Endodermal cell (in vitro differentiated cells): ENCODE data around the gene NEMP1. TPM values are rescaled to one million over a fixed set of nuclear protein-coding genes. Genes with fewer than 3 reads are reported as not detected.

ENCODE experiments used
- DNase-seq: peaks from one replicate; pipeline ENCODE4 v3.0.0-alpha.2; 2017
- H3K27ac ChIP-seq: 2 replicates; pipeline ENCODE4 v1.5.1; 2013; ENCODE audit warnings: mild to moderate bottlenecking, low read depth, low read length, moderate library complexity
- H3K27me3 ChIP-seq: 2 replicates; pipeline ENCODE4 v1.6.1; 2013; ENCODE audit warnings: mild to moderate bottlenecking, low read length, moderate library complexity; ENCODE audit not compliant: insufficient read depth, control insufficient read depth, poor library complexity, severe bottlenecking
- H3K36me3 ChIP-seq: 2 replicates; pipeline ENCODE4 v1.7.0; 2013; ENCODE audit warnings: mild to moderate bottlenecking, low read length, moderate library complexity; ENCODE audit not compliant: control insufficient read depth, insufficient read depth
- H3K4me1 ChIP-seq: one replicate; pipeline ENCODE4 v1.7.0; 2013; ENCODE audit warnings: low read length; ENCODE audit not compliant: control insufficient read depth, insufficient read depth
- H3K4me3 ChIP-seq: 2 replicates; pipeline ENCODE4 v1.5.1; 2013; ENCODE audit warnings: mild to moderate bottlenecking, low read length, moderate library complexity
- H3K9ac ChIP-seq: 2 replicates; pipeline ENCODE4 v1.6.1; 2013; ENCODE audit warnings: mild to moderate bottlenecking, low read length, moderate library complexity; ENCODE audit not compliant: poor library complexity, severe bottlenecking; ENCODE audit errors: extremely low read depth
- H3K9me3 ChIP-seq: 2 replicates; pipeline ENCODE4 v1.6.1; 2013; ENCODE audit warnings: mild to moderate bottlenecking, low read length, moderate library complexity; ENCODE audit not compliant: control insufficient read depth
- H3K27ac Mint-ChIP-seq: 2 replicates; pipeline ENCODE4 v1.8.0; 2020; ENCODE audit warnings: mixed read lengths
- H3K27me3 Mint-ChIP-seq: 2 replicates; pipeline ENCODE4 v1.8.0; 2021; ENCODE audit warnings: mild to moderate bottlenecking, mixed read lengths; ENCODE audit not compliant: insufficient read depth
- H3K36me3 Mint-ChIP-seq: 2 replicates; pipeline ENCODE4 v1.8.0; 2020; ENCODE audit warnings: low read depth, mixed read lengths
- H3K4me1 Mint-ChIP-seq: 2 replicates; pipeline ENCODE4 v1.8.0; 2020; ENCODE audit warnings: mixed read lengths
- H3K4me3 Mint-ChIP-seq: 2 replicates; pipeline ENCODE4 v1.8.0; 2020; ENCODE audit warnings: mild to moderate bottlenecking, moderate library complexity, mixed read lengths
- H3K9me3 Mint-ChIP-seq: 2 replicates; pipeline ENCODE4 v1.8.0; 2020; ENCODE audit warnings: mild to moderate bottlenecking, mixed read lengths
- CTCF ChIP-seq: fragments of 200-600 bp; sonication (generic); conservative IDR thresholded peaks from 2 replicates; pipeline ENCODE4 v1.5.0; 2021; ENCODE audit warnings: antibody characterized with exemption, mild to moderate bottlenecking
- WGBS, 2 experiments: methylation state at CpG; one replicate each; pipeline versions ENCODE4 v1.1.5 to v1.1.7; 2013; ENCODE audit warnings: missing lambda C conversion rate in 2 of 2, mixed read lengths in 1 of 2; ENCODE audit not compliant: insufficient coverage in 1 of 2, insufficient read length in 1 of 2; 5-methylcytosine and 5-hydroxymethylcytosine counted together
- total RNA-seq, 2 donors: library from RNA; stranded (reverse); fragmentation: NEBNext Ultra II Directional in 1 of 2; extraction: Animal tissue kit (Norgen Biotek cat#: 25700) in 1 of 2; gene quantifications; 2 replicates in 1 of 2; 3 replicates in 1 of 2; pipeline ENCODE4 v1.2.1, GENCODE V29; 2021

Gene NEMP1
- total RNA-seq, 2 donors from 2014 or later: 36.3 to 52.6 TPM

GRCh38 chr12:57031138-57031725 lies 47.4 kb downstream of the NEMP1 start:
- H3K9me3 ChIP-seq: no peaks in the 10 kb centered on the region
- no peaks in the 10 kb centered on the region for H3K36me3 Mint-ChIP-seq
- H3K27me3 ChIP-seq: no peaks in the 10 kb centered on the region
- H3K4me1 ChIP-seq: no peaks in the 10 kb centered on the region
- no peak overlapping the region for H3K4me3 ChIP-seq
- H3K27ac ChIP-seq: no peak overlapping the region
- H3K9ac ChIP-seq: no peak overlapping the region
- no peak for DNase-seq
- H3K4me1 Mint-ChIP-seq: peaks cover 15% of the 10 kb centered on the region
- H3K27ac Mint-ChIP-seq: no peak overlapping the region
- peak; percentile 57 for TF ChIP-seq CTCF
- H3K27me3 Mint-ChIP-seq: peaks cover 6% of the 10 kb centered on the region
- H3K4me3 Mint-ChIP-seq: no peak overlapping the region
- no peaks in the 10 kb centered on the region for H3K36me3 ChIP-seq
- WGBS, 2 experiments: 33 to 51% methylated on average over 2 of the region's 2 CpGs
- no peaks in the 10 kb centered on the region for H3K9me3 Mint-ChIP-seq

GRCh38 chr12:57029457-57029856 lies 49.1 kb downstream of the NEMP1 start:
- Mint-ChIP-seq H3K27ac (no peak overlapping the region), H3K27me3 (peaks cover 6% of the 10 kb centered on the region), H3K9me3 (no peaks in the 10 kb centered on the region), H3K36me3 (no peaks in the 10 kb centered on the region), H3K4me1 (peaks cover 15% of the 10 kb centered on the region), H3K4me3 (no peak overlapping the region)
- H3K9ac ChIP-seq: no peak overlapping the region
- no peak for TF ChIP-seq CTCF
- H3K27ac ChIP-seq: no peak overlapping the region
- DNase-seq: no peak
- H3K36me3 ChIP-seq: no peaks in the 10 kb centered on the region
- no peak overlapping the region for H3K4me3 ChIP-seq
- WGBS, 2 experiments: 88 to 95% methylated on average over 3 to 7 of the region's 7 CpGs
- H3K27me3 ChIP-seq: no peaks in the 10 kb centered on the region
- no peaks in the 10 kb centered on the region for H3K9me3 ChIP-seq
- H3K4me1 ChIP-seq: no peaks in the 10 kb centered on the region

GRCh38 chr12:57027805-57028153 lies 50.8 kb downstream of the NEMP1 start:
- H3K36me3 ChIP-seq: no peaks in the 10 kb centered on the region

More at GRCh38 chr12:57027805-57028153, 50.8 kb downstream of the NEMP1 start:
- H3K27me3 ChIP-seq: no peaks in the 10 kb centered on the region
- Mint-ChIP-seq H3K4me3 (no peak overlapping the region), H3K9me3 (no peaks in the 10 kb centered on the region), H3K27ac (no peak overlapping the region), H3K4me1 (peaks cover 17% of the 10 kb centered on the region), H3K36me3 (no peaks in the 10 kb centered on the region), H3K27me3 (peaks cover 7% of the 10 kb centered on the region)
- no peak overlapping the region for H3K27ac ChIP-seq
- TF ChIP-seq CTCF: no peak
- no peak overlapping the region for H3K4me3 ChIP-seq
- no peak for DNase-seq
- H3K9ac ChIP-seq: no peak overlapping the region
- H3K4me1 ChIP-seq: no peaks in the 10 kb centered on the region
- no peaks in the 10 kb centered on the region for H3K9me3 ChIP-seq
- WGBS, 2 experiments: 71 to 100% methylated on average over 1 to 4 of the region's 5 CpGs
